Thymus (tissue), 2 donors: ENCODE data around the gene GOLGA6B. TPM values are rescaled to one million over a fixed set of nuclear protein-coding genes. Genes with fewer than 3 reads are reported as not detected.

Source experiments
- polyA plus RNA-seq: library from polyadenylated mRNA; stranded (reverse); fragments of 200-250 nt; gene quantifications from one replicate; pipeline ENCODE4 v1.2.3, GENCODE V29; 2013
- total RNA-seq: library from RNA; stranded (reverse); fragments of 120-200 nt; gene quantifications from one replicate; pipeline ENCODE4 v1.2.4, GENCODE V29; 2013
- donor health status: healthy.

GOLGA6B gene
- total and polyA plus RNA-seq, 2 donors: not detected

Other genes with a start within 250 kb of the GOLGA6B start
- 41.9 TPM for gene ARIH1, start 180.4 kb upstream of the GOLGA6B start, total RNA-seq
- 32.0 TPM for gene ARIH1, start 180.4 kb upstream of the GOLGA6B start, polyA plus RNA-seq
- gene HIGD2B, start 31.5 kb downstream of the GOLGA6B start, total RNA-seq: 0.09 TPM
- 0.02 TPM for gene HIGD2B, start 31.5 kb downstream of the GOLGA6B start, polyA plus RNA-seq
- gene BBS4, start 31.5 kb downstream of the GOLGA6B start, total RNA-seq: 15.7 TPM
- gene BBS4, start 31.5 kb downstream of the GOLGA6B start, polyA plus RNA-seq: 20.7 TPM
- gene ADPGK, start 129.1 kb downstream of the GOLGA6B start, total RNA-seq: 63.9 TPM
- gene ADPGK, start 129.1 kb downstream of the GOLGA6B start, polyA plus RNA-seq: 100 TPM